ENCODE data around the gene APLF.

Gene APLF

DNA sequence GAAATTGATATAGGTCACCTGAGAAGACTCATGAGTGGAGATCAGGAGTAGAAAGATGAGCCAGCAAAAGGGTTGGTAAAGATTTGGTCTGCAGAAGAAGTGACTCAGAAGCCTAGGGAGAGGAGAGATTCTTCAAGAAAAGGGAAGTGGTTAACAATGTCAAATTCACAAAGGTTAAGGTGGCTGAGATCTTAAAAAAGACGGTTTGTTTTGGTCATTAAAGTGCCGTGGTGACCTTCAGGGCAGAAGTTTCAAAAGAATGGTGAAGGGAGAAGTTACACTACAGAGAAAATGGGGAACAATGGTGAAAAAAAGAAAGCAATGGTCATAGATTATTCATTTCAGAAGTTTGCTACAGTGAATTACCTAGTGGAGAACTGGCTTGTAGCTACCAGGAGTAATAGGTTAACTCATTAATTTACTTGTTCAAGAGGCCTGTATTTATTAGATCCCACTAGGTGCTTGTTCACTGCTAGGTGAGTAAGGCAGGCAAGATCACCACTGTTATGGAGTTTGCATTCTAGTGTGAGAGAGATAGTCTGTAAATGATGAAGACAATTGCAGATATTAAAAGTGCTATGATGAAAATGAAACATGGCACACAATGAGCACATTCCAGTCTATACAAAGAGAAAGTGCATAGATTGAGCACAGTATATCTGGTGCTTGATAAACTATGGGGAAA lies 43.3 kb upstream of the APLF start:
- Histone ChIP-seq H3K4me3 (replicated peaks; ENCODE audit: low read depth, low read length) (no peak overlapping the region; the same call in 1 of the 2 replicates), H3K27me3 (replicated peaks; ENCODE audit: control insufficient read depth, insufficient read depth, low read length) (no peaks in the 10 kb centered on the region), H3K36me3 (ENCODE audit: control insufficient read depth, insufficient read depth, low read length) (no peaks in the 10 kb centered on the region)
- DNase-seq (ENCODE audit: extremely low read depth, insufficient read length), result peak; percentile 81
- TF ChIP-seq, protein P1, sequence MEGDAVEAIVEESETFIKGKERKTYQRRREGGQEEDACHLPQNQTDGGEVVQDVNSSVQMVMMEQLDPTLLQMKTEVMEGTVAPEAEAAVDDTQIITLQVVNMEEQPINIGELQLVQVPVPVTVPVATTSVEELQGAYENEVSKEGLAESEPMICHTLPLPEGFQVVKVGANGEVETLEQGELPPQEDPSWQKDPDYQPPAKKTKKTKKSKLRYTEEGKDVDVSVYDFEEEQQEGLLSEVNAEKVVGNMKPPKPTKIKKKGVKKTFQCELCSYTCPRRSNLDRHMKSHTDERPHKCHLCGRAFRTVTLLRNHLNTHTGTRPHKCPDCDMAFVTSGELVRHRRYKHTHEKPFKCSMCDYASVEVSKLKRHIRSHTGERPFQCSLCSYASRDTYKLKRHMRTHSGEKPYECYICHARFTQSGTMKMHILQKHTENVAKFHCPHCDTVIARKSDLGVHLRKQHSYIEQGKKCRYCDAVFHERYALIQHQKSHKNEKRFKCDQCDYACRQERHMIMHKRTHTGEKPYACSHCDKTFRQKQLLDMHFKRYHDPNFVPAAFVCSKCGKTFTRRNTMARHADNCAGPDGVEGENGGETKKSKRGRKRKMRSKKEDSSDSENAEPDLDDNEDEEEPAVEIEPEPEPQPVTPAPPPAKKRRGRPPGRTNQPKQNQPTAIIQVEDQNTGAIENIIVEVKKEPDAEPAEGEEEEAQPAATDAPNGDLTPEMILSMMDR (IDR thresholded peaks at IDR 0.05; ENCODE audit: insufficient read depth, low read length, poor library complexity, severe bottlenecking), result no peak

DNA sequence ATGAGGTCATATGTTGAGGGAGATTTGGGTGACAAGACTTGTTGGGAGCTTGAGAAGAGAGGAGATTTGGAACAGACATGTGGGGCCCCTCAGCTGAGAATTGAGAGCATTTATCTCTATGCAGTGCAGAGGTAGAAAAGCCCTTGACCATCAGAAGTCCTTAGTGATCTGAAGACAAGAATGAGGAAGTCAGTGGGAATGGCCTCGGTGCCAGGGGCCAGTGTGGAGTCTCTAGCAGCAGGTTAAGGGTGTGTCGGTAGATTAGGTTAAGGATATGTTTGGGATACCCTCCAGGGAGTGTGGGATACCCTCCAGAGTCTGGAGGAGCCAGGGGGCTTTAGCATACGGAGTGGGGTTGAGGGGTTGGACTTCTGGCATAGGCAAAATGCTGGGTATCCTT lies 41.9 kb upstream of the APLF start:
- H3K27me3 ChIP-seq (replicated peaks; ENCODE audit: control insufficient read depth, insufficient read depth, low read length), result no peaks in the 10 kb centered on the region
- DNase-seq (ENCODE audit: extremely low read depth, insufficient read length), result no peak
- no peak overlapping the region for H3K4me3 ChIP-seq (replicated peaks; ENCODE audit: low read depth, low read length)
- TF ChIP-seq, protein P1 (IDR thresholded peaks at IDR 0.05; ENCODE audit: insufficient read depth, low read length, poor library complexity, severe bottlenecking), result no peak
- no peaks in the 10 kb centered on the region for H3K36me3 ChIP-seq (ENCODE audit: control insufficient read depth, insufficient read depth, low read length)

DNA sequence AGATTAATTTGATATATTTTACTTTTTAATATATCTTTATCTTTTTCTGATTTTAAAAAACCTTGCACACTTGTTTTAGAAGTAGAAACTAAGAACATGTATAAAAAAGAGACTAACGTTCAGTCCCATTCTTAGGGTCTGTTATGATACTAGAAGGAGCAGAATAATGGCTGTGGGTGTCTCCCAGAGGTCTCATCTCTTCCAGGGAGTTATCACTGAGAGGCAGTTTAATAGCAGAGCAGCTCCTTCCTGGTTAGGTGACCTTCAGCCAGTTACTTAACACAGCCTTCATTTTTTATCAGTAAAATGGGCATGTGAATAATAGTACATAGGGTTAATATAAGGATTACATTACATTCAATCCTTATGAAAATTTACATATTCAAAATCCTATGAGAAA lies 40.9 kb upstream of the APLF start:
- DNase-seq (ENCODE audit: extremely low read depth, insufficient read length), result no peak
- Histone ChIP-seq H3K4me3 (replicated peaks; ENCODE audit: low read depth, low read length) (no peak overlapping the region), H3K36me3 (ENCODE audit: control insufficient read depth, insufficient read depth, low read length) (no peaks in the 10 kb centered on the region), H3K27me3 (replicated peaks; ENCODE audit: control insufficient read depth, insufficient read depth, low read length) (no peaks in the 10 kb centered on the region)
- TF ChIP-seq, protein P1 (IDR thresholded peaks at IDR 0.05; ENCODE audit: insufficient read depth, low read length, poor library complexity, severe bottlenecking), result no peak

DNA sequence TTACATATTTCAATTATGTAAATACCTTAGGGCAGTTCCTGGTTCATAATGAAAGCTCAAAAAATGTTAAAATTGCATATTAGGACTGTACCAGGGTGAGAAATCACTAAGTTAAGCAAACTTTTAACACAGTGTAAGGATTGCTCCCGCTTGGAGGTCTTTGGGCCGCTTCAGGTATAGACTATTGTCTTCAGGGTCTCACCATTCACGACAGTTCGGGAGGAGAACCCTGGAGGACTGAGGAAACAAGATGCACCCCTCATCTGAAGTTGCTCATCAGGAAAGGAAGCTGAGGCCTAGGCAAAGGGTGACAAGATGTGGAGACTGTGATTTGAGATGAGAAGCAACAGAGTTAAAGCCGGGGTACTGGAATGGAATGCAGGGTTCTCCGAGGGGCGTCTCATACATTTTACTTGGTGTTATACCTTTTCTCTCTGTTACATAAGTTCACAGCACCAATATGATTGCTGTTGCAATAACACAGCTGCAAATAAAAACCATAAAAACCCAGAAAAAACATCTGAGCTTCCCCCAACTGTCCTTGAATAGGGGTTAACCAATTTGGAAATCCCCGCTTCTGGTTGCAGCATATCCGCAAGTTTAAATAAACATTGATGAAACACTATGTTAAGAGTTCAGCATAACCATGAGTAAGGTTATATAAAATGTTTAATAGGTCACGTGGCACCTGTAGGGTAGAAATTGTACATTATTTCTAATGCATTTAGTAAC lies 40.4 kb upstream of the APLF start:
- DNase-seq (ENCODE audit: extremely low read depth, insufficient read length), result peak; percentile 66
- Histone ChIP-seq H3K36me3 (ENCODE audit: control insufficient read depth, insufficient read depth, low read length) (no peaks in the 10 kb centered on the region), H3K4me3 (replicated peaks; ENCODE audit: low read depth, low read length) (no peak overlapping the region), H3K27me3 (replicated peaks; ENCODE audit: control insufficient read depth, insufficient read depth, low read length) (no peaks in the 10 kb centered on the region)
- TF ChIP-seq, protein P1 (IDR thresholded peaks at IDR 0.05; ENCODE audit: insufficient read depth, low read length, poor library complexity, severe bottlenecking), result no peak

DNA sequence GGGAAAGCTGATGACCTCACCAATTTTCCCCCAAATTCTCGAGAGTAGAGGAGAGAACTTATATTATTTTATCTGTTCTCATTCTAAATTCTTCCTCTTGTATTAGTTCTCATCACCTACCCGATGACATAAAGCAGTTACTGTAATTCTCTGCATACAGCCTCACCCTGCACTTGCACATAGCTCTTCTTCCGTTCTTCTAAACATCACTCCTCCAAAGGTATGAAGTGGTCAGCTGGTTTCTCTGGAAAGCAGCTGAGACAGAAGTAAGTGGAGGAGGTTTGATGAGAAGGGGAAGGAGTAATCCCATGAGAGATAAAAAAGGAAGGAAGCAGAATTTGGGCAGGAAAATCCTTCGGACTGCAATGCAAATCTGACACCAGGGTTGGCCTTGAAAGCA lies 39.3 kb upstream of the APLF start:
- Histone ChIP-seq H3K4me3 (replicated peaks; ENCODE audit: low read depth, low read length) (no peak overlapping the region), H3K36me3 (ENCODE audit: control insufficient read depth, insufficient read depth, low read length) (no peaks in the 10 kb centered on the region), H3K27me3 (replicated peaks; ENCODE audit: control insufficient read depth, insufficient read depth, low read length) (no peaks in the 10 kb centered on the region)
- TF ChIP-seq, protein P1 (IDR thresholded peaks at IDR 0.05; ENCODE audit: insufficient read depth, low read length, poor library complexity, severe bottlenecking), result no peak
- DNase-seq (ENCODE audit: extremely low read depth, insufficient read length), result no peak

Measured in GM06990 (cell line).